NCI-H2107 (cell line): ENCODE results near the gene UBR1.

Source experiments
- DNase-seq: peaks from one replicate; lab custom pipeline; 2025; lab: John Stamatoyannopoulos, UW

Gene UBR1

DNA sequence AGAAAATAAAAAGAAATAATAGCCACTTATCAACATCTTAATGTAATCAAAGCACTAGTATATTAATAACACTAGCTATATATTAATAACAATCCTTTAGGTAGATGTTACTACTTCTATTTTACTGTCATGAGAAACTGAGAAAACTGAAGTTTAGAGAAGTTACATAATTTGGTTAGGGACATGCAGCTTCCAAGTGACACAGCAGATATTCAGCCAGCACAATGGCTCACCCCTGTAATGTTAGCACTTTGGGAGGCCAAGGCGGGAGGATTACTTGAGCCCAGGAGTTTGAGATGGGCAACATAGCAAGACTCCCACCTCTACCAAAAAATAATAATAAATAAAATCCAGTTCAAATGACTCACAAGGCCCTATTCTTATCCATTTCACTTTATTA, 1.9 kb upstream of the UBR1 start:
- DNase-seq = no peak

DNA sequence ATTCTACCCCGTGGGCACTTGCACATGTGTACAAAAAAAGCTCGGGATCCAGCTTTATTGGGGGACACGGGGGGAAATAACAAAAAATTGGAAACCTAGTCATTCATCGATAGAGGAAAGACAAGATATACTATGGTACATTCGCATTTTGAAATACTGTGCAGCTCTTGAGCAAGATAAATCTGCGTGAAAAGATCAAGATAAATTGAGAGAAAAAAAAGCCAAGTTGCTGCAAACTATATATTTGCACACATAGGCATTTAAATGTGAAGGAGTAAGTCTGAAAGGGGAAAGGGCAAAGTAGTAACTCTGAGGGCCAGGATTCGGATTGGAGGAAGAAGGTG, 620 bp upstream of the UBR1 start:
- DNase-seq = no peak

DNA sequence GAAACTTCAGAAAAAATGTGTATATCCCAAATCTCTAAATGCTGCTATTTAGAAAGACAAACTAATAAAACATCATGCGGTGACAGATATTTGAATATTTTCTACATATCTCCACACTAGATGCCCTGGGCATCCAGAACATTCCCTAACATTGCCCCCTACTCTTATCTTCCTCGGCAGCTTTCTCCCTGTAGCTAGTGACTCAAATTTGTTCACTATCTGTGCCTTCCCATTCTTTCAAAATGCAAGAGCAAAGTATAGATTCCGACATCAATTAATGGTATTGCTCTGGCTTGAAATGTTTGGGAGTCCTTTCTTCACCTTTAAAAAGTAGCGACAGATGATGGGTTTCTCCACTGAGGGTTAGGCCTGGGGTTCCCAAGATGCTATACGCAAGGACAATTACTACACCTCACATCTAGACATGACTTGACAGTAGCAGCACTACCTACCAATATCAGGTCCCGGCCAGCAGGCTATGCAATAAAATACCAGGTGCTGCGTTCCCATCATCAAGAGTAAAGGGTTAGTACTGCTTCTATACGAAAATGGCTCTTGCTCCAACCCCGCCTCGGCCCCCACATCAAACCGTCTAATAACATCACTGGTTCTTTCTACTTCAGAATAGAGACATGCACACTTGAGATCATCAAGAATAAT, 631 bp downstream of the UBR1 start:
- DNase-seq = no peak

- no peak for DNase-seq
Measured at GRCh38 chr15:43104426-43104825, 1.4 kb downstream of the UBR1 start.

DNA sequence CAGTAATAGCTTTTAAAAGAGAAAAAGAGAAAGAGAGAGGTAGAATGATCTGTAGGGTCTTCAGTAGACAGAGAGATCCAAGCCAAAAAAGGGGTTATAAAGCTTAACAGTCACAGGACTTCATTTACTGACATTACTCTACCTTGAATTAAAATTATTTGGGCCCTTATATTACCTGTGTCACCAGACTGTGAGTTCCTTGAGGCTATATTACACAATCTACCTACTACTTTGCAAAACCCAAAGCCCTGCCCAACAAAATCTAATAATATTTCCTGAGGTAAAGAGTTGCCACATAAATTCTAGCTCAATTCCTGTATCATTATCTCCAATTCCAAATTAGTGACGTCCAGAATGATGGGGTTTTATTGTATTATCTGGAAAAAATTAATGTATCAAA, 1.9 kb downstream of the UBR1 start:
- no peak for DNase-seq

- DNase-seq = no peak
Measured at GRCh38 chr15:43102187-43102586, 3.7 kb downstream of the UBR1 start.

DNA sequence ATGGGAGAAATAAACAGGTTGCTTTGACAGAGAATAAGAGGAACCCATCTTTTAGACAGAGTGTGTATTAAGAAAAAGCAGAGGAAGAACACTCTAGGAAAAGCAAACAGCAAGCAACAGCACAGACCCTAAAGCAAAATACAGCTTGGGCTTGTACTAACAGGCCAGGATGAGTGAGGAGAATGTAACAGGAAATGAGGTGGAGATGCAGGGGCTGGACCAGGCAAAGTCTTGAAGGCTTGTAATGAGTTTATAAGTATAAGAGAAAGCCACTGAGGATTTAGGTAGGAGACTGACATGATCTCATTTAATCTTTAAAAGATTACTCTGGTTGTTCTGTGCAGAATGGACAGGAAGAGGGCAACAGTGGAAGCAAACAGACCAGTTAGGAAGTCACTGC, 4.9 kb downstream of the UBR1 start:
- DNase-seq = no peak

DNA sequence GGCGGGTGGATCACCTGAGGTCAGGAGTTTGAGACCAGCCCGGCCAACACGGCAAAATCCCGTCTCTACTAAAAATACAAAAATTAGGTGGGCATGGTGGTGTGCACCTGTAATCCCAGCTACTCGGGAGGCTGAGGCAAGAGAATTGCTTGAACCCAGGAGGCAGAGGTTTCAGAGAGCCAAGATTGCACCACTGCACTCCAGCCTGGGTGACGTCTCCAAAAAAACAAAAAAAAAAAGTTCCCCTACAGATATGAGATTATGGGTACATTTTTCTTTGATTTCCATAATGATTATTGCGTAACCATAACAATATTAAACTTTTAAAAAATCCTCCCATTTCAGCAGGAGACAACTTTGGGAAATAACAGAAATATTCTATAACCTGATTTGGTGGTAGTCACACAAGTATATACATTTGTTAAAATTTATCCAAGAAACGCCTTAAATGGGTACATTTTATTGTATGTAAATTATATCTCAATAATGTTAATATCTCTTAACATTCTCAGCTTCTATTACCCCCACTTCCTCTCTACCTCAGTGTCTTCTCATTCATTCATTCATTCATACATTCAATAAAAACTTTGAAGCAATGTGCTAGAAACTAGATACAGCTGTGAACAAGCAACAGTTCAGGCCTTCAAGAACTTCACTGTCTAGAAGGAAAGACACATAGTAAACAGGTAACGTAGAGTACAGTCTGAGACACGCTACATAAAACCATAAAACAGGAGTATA, 6.6 kb downstream of the UBR1 start:
- no peak for DNase-seq

DNA sequence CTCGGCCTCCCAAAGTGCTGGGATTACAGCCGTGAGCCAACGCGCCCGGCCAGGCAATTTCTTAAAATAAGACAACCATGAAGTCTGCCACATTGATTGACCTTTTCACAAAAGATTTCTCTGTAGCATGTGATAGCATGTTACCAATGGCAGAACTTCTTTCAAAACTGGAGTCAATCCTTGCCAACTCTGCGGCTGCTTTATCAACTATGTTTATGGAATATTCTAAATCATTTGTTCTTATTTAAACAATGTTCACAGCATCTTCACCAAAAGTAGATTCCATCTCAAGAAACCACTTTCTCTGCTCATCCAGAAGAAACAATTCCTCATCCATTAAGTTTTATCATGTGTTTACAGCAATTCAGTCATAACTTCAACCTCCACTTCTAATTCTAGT, 9.4 kb downstream of the UBR1 start:
- no peak for DNase-seq

GRCh38 chr15:43095708-43096347, 10.0 kb downstream of the UBR1 start:
- no peak for DNase-seq

- DNase-seq = no peak
Measured at GRCh38 chr15:43095243-43095642, 10.6 kb downstream of the UBR1 start.

GRCh38 chr15:43094416-43095030, 11.3 kb downstream of the UBR1 start:
- DNase-seq = no peak

- no peak for DNase-seq
Measured at GRCh38 chr15:43093026-43093425, 12.8 kb downstream of the UBR1 start.

- DNase-seq = no peak
Measured at GRCh38 chr15:43091859-43092258, 14.0 kb downstream of the UBR1 start.

DNA sequence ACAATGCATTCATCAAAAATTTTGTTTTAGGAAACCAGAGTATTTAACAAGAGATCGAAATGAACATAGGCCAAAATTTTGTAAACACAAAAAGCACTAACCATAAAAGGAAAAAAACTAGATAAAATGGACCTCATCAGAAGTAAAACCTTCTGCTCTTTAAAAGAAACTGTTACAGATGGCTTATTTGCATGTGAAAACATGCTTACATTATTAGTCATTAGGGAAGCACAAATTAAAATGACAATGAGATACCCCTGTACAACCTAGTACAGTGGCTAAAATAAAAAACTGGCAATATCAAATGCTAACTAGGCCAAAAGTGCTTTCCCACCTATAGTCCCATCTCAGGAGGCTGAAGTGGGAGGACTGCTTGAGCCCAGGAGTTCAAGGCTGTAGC, 19.3 kb downstream of the UBR1 start:
- DNase-seq = no peak

GRCh38 chr15:43085921-43086320, 19.9 kb downstream of the UBR1 start:
- DNase-seq = no peak

DNA sequence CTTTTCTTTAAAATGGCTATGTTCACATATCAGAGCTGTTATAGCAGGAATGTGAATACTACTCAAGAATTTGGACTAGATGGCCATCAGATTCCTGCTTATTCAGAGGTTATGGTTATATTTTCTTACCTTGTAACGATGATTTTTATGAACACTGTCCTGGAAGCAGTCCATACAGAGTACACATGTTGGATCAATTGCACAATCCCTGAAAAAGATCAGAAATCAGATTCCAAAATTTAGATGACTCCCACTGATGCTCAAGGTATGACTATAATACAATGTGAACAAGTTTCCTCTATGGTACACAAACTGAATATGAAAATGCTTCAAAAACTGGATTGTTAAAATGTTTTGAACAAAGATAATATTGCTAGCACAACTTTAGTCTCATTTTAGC, 23.3 kb downstream of the UBR1 start:
- DNase-seq = no peak

- no peak for DNase-seq
Measured at GRCh38 chr15:43081283-43081682, 24.6 kb downstream of the UBR1 start.

- no peak for DNase-seq
Measured at GRCh38 chr15:43071451-43071850, 34.4 kb downstream of the UBR1 start.

GRCh38 chr15:43070893-43071292, 34.9 kb downstream of the UBR1 start:
- no peak for DNase-seq

DNA sequence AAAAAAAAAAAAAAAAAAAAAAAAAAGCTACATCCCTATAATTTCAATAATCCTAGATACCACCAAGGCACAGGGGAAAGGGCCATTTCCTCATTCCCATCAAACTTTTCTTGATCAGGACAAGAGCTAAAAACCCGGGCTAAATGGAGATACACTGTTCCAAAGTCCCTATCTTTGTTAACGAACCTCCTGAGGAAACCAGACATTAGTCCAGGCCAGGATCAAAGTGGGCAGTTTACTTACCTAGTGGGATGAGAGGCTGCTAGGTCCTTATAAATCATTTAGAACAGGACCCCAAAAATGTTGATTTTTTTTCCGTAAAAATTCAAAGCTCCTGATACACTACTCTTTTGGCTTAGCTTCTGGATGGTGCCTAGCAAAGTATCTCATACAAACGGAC, 35.6 kb downstream of the UBR1 start:
- no peak for DNase-seq

- no peak for DNase-seq
Measured at GRCh38 chr15:43067717-43068461, 37.9 kb downstream of the UBR1 start.
